ENCODE results near the gene GRK5. TPM values are rescaled to one million over a fixed set of nuclear protein-coding genes. Genes with fewer than 3 reads are reported as not detected.

Gene GRK5
- total and polyA plus RNA-seq, 12 donors: 9.3 to 96.4 (median 21.5) TPM

- no peaks in the 10 kb centered on the region for H3K27me3 ChIP-seq
- 88 to 93% (median 93%) methylated on average over 5 of the region's 5 CpGs for WGBS, 4 donors
- H3K4me1 ChIP-seq (replicated peaks in 1 of 2): no peaks in the 10 kb centered on the region
- no peaks in the 10 kb centered on the region for H3K9me3 ChIP-seq (replicated peaks in 1 of 3)
- no peak for DNase-seq
- intact Hi-C loops (cut with DNase I): loop anchor here in 1 of 2 donors (5.0 kb wide), 1 partner anchor 238 kb away; no protein-coding TSS in a partner anchor
- TF ChIP-seq, protein P1, sequence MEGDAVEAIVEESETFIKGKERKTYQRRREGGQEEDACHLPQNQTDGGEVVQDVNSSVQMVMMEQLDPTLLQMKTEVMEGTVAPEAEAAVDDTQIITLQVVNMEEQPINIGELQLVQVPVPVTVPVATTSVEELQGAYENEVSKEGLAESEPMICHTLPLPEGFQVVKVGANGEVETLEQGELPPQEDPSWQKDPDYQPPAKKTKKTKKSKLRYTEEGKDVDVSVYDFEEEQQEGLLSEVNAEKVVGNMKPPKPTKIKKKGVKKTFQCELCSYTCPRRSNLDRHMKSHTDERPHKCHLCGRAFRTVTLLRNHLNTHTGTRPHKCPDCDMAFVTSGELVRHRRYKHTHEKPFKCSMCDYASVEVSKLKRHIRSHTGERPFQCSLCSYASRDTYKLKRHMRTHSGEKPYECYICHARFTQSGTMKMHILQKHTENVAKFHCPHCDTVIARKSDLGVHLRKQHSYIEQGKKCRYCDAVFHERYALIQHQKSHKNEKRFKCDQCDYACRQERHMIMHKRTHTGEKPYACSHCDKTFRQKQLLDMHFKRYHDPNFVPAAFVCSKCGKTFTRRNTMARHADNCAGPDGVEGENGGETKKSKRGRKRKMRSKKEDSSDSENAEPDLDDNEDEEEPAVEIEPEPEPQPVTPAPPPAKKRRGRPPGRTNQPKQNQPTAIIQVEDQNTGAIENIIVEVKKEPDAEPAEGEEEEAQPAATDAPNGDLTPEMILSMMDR (IDR thresholded peaks at IDR 0.05): no peak
- no peak for TF ChIP-seq POLR2A (IDR thresholded peaks at IDR 0.05)
- H3K27ac ChIP-seq: no peak overlapping the region
- H3K4me3 ChIP-seq: no peak overlapping the region
- peaks cover 0 to 14% of the 10 kb centered on the region in 2 donors for H3K36me3 ChIP-seq (replicated peaks in 1 of 2)
These were observed 232.6 kb downstream of the GRK5 start for GRCh38 chr10:119439922-119440321.

- 55 to 69% (median 60%) methylated on average over 6 to 18 of the region's 18 CpGs for WGBS, 4 donors
- Histone ChIP-seq H3K36me3 (replicated peaks in 1 of 2) (peaks cover 0 to 14% of the 10 kb centered on the region in 2 donors), H3K4me3 (no peak overlapping the region), H3K27me3 (no peaks in the 10 kb centered on the region), H3K27ac (peak overlapping the region in 3 of 5 donors; percentile 53 to 81 (median 64)), H3K4me1 (replicated peaks in 1 of 2) (no peaks in the 10 kb centered on the region), H3K9me3 (replicated peaks in 1 of 3) (no peaks in the 10 kb centered on the region)
- intact Hi-C loops (cut with DNase I): loop anchor here in 1 of 2 donors (5.0 kb wide), 1 partner anchor 239 kb away; no protein-coding TSS in a partner anchor
- DNase-seq: peak in 1 of 7 donors; percentile 62
- TF ChIP-seq, protein P1 (IDR thresholded peaks at IDR 0.05): no peak
- TF ChIP-seq POLR2A (IDR thresholded peaks at IDR 0.05): no peak
These were observed 233.9 kb downstream of the GRK5 start for GRCh38 chr10:119441151-119441821.

DNA sequence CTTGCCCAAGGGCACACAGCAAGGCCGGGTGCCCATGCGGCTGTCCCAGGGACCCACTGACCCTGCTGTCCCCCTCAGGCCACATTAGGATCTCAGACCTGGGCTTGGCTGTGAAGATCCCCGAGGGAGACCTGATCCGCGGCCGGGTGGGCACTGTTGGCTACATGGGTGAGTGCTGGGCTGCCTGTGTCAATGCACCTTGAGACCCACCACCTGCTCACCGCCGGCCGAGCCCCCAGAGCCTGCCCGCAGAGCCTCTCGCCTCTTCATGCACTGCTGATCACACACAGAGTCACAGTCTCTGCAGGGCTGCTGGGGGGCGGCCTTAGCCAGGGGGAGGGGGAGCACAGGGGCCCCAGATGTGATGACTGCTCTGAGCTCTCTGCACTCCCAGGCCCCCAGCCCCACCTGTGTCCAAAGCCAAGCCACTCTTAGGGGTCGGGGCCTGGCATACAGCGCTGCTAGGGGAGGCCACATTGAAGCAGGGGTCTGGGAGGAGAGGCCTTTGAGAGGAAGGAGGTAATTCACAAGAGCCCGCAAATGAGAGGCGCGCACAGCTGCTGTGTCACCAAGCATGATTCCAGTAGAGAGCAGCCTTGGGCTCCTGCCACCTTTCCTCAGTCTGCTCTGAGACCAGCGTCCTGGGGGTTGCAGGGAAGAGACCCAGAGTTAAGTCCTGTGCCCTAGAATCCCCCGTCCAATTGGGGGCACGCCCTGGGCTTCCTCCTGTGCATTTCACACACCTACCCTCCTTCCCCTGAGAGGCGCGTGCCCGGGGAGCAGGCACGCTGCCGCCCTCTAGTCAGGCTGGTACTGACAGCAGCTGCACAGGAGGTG, 234.8 kb downstream of the GRK5 start:
- no peak for DNase-seq
- peak overlapping the region in 2 of 5 donors; percentile 21 to 81 for H3K27ac ChIP-seq
- TF ChIP-seq POLR2A (IDR thresholded peaks at IDR 0.05): no peak
- TF ChIP-seq, protein P1 (IDR thresholded peaks at IDR 0.05): no peak
- H3K4me3 ChIP-seq: no peak overlapping the region
- WGBS, 4 donors: 80 to 92% (median 82%) methylated on average over 14 to 25 of the region's 25 CpGs
- H3K36me3 ChIP-seq (replicated peaks in 1 of 2): peaks cover 0 to 7% of the 10 kb centered on the region in 2 donors
- H3K4me1 ChIP-seq (replicated peaks in 1 of 2): no peaks in the 10 kb centered on the region
- H3K27me3 ChIP-seq: no peaks in the 10 kb centered on the region
- H3K9me3 ChIP-seq (replicated peaks in 1 of 3): no peaks in the 10 kb centered on the region
- intact Hi-C loops (cut with DNase I): loop anchor here in 1 of 2 donors (5.0 kb wide), 1 partner anchor 240 kb away; no protein-coding TSS in a partner anchor

GRCh38 chr10:119442758-119443060, 235.3 kb downstream of the GRK5 start:
- DNase-seq: no peak
- Histone ChIP-seq H3K27ac (no peak overlapping the region), H3K9me3 (replicated peaks in 1 of 3) (no peaks in the 10 kb centered on the region), H3K4me3 (no peak overlapping the region), H3K36me3 (replicated peaks in 1 of 2) (peaks cover 0 to 4% of the 10 kb centered on the region in 2 donors), H3K27me3 (no peaks in the 10 kb centered on the region), H3K4me1 (replicated peaks in 1 of 2) (no peaks in the 10 kb centered on the region)
- TF ChIP-seq, protein P1 (IDR thresholded peaks at IDR 0.05): no peak
- no peak for TF ChIP-seq POLR2A (IDR thresholded peaks at IDR 0.05)
- intact Hi-C loops (cut with DNase I): loop anchor here in 1 of 2 donors (5.0 kb wide), 1 partner anchor 240 kb away; no protein-coding TSS in a partner anchor
- 86 to 98% (median 96%) methylated on average over 4 of the region's 4 CpGs for WGBS, 4 donors
